ENCODE results near the gene DPH6. TPM values are rescaled to one million over a fixed set of nuclear protein-coding genes. Genes with fewer than 3 reads are reported as not detected.

Gene DPH6
- total RNA-seq, 4 donors from 2014 or later, result 7.7 to 12.9 (median 8.5) TPM

DNA sequence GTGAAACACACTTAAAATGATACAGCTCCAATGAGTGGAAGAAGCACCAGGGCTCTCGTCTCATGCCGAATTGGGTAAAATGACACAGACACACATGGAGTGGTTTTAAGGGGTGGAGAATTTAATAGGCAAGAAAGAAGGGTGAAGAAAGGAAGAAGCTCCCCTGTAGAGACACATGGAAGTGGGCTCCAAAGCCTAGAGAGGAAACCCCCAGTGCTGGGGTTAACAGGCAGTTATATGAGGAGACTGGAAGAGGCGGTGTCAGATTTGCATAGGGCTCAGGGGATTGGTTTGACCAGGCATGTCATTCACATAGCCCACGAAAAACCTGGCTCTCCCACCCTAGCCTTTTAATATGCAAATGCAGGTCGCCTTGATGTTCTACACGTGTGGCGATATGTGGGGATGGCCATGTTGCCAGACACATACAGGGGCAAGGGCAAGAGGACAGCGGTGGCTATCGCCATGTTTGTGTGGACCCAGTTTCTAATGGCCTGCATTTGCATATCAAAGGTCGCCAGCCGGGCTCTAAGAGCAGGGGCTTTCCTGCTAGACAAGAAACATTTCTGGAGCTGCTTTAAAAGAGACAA, 1.9 kb upstream of the DPH6 start:
- intact Hi-C loops (cut with DNase I), result loop anchor here (10.0 kb wide), 1 partner anchor 147 kb away; no protein-coding TSS in a partner anchor
- WGBS, result 91% methylated on average over 11 of the region's 11 CpGs
- H3K4me1 ChIP-seq, result peaks cover 9 to 30% (median 25%) of the 10 kb centered on the region in 4 donors
- H3K27ac ChIP-seq (replicated peaks in 1 of 4), result no peak overlapping the region
- H3K9me3 ChIP-seq, result no peaks in the 10 kb centered on the region
- no peak for DNase-seq (ENCODE audit: extremely low spot score)
- no peak overlapping the region for H3K4me3 ChIP-seq
- H3K27me3 ChIP-seq, result no peaks in the 10 kb centered on the region
- peaks cover 0 to 4% (median 0%) of the 10 kb centered on the region in 4 donors for H3K36me3 ChIP-seq
- TF ChIP-seq, protein P1, sequence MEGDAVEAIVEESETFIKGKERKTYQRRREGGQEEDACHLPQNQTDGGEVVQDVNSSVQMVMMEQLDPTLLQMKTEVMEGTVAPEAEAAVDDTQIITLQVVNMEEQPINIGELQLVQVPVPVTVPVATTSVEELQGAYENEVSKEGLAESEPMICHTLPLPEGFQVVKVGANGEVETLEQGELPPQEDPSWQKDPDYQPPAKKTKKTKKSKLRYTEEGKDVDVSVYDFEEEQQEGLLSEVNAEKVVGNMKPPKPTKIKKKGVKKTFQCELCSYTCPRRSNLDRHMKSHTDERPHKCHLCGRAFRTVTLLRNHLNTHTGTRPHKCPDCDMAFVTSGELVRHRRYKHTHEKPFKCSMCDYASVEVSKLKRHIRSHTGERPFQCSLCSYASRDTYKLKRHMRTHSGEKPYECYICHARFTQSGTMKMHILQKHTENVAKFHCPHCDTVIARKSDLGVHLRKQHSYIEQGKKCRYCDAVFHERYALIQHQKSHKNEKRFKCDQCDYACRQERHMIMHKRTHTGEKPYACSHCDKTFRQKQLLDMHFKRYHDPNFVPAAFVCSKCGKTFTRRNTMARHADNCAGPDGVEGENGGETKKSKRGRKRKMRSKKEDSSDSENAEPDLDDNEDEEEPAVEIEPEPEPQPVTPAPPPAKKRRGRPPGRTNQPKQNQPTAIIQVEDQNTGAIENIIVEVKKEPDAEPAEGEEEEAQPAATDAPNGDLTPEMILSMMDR (IDR thresholded peaks at IDR 0.05), result no peak
- TF ChIP-seq POLR2A (IDR thresholded peaks at IDR 0.05; ENCODE audit: low read depth) (no peak), POLR2AphosphoS5 (IDR thresholded peaks at IDR 0.05) (no peak), EP300 (IDR thresholded peaks at IDR 0.05) (no peak)

DNA sequence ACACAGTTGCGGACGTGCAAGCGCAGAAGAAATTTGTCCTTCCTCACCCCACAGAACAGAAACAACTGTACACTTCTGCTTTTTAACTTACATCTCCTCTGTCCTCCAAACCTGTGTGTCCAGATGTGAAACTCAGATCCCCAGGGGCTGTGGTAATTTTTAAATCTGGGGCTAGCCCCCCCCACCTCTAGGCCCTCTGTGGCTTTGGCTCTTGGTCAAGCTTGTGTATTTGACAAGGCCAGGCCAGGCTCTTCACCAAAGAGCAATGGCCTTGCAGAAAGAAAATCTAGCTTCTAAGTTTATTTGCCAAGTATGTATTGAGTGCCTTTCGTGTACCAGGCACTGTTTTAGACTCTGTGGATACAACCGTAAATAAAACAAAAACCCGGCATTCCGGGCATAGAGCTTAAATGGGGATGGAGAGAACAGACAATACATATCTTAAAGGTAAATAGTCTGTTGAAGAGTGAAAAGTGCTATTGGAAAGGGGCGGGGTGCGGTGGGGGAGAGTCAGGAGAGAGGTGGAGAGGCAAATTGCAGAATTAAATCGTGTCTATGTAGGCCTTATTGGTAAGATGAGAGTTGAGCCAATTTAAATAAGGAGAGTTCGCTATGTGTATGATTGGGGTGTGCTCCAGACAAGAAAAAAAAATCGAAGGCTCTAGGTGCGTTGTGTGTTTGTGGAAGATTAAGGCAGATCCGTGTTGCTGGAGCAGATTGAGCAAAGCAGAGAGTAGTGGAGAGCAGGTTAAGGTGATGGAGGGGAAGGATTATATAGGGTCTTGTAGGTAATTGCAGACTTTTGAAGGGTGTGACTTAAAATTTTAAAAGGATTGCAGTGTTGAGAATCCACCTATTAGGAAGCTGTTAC, 781 bp upstream of the DPH6 start:
- H3K9me3 ChIP-seq, result no peaks in the 10 kb centered on the region
- intact Hi-C loops (cut with DNase I), result loop anchor here (10.0 kb wide), 1 partner anchor 148 kb away; no protein-coding TSS in a partner anchor
- H3K4me3 ChIP-seq, result peak overlapping the region; percentile 74 to 85 (median 80)
- WGBS, result 59% methylated on average over 14 of the region's 14 CpGs
- peaks cover 9 to 30% (median 25%) of the 10 kb centered on the region in 4 donors for H3K4me1 ChIP-seq
- DNase-seq (ENCODE audit: extremely low spot score), result no peak
- no peaks in the 10 kb centered on the region for H3K27me3 ChIP-seq
- H3K27ac ChIP-seq (replicated peaks in 1 of 4), result peak overlapping the region; percentile 93 to 98 (median 96)
- TF ChIP-seq POLR2AphosphoS5 (IDR thresholded peaks at IDR 0.05) (no peak), EP300 (IDR thresholded peaks at IDR 0.05) (no peak), POLR2A (IDR thresholded peaks at IDR 0.05; ENCODE audit: low read depth) (no peak)
- TF ChIP-seq, protein P1 (IDR thresholded peaks at IDR 0.05), result no peak
- H3K36me3 ChIP-seq, result peaks cover 0 to 4% (median 0%) of the 10 kb centered on the region in 4 donors

DNA sequence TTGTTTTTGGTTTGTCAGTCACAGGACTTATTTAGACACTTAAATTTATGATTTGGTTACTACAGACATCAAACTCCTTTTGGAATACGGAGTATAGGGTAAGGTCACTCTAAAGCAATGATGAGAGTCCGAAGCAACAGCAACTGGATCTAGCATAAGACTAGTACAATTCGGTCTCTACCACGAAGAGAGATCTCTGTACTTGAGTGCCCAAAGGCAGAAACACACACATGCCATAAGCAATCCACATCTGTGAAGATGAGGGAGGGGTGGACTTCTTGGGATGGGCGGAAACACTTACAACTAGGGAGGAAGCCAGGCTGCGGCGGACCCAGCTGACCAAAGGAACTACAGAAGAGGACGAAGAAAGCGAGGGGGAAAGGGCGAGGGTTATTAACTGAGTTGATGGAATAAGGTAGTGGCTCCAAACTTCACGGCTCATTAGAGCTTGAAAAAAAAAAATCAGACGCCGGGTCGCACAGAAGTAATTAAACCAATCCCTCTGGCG, 595 bp downstream of the DPH6 start:
- peaks cover 9 to 42% (median 39%) of the 10 kb centered on the region in 4 donors for H3K4me1 ChIP-seq
- intact Hi-C loops (cut with DNase I), result loop anchor here (10.0 kb wide), 1 partner anchor 149 kb away; no protein-coding TSS in a partner anchor
- 6% methylated on average over 15 of the region's 15 CpGs for WGBS

DNA sequence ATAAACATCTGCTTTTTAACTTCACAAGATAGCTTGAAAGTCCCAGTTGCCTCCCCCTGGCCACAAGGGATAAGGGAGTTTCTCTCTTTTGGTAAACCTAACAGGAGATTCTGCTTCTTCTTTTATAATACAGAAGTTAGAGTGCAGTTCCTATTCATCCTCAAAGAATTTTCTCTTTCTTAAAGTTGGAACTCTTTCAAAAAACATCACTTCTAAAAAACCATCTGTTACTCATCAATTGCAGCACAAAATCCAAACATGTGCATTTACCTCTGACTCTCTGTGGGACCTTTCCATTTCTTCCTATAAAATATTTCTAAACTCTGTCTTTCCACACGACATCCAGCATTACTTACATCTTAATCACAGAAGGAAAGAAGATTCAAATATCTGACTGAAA, 5.1 kb downstream of the DPH6 start:
- Histone ChIP-seq H3K4me3 (no peak overlapping the region), H3K4me1 (peaks cover 0 to 38% (median 31%) of the 10 kb centered on the region in 4 donors), H3K27ac (replicated peaks in 1 of 4) (peak overlapping the region; percentile 44 to 63 (median 56)), H3K36me3 (no peaks in the 10 kb centered on the region), H3K9me3 (no peaks in the 10 kb centered on the region), H3K27me3 (no peaks in the 10 kb centered on the region)
- 28% methylated on average over 1 of the region's 1 CpG for WGBS
- intact Hi-C loops (cut with DNase I), result loop anchor here (10.0 kb wide), 1 partner anchor 154 kb away; no protein-coding TSS in a partner anchor
- TF ChIP-seq, protein P1 (IDR thresholded peaks at IDR 0.05), result no peak
- no peak for TF ChIP-seq POLR2AphosphoS5 (IDR thresholded peaks at IDR 0.05)
- TF ChIP-seq POLR2A (IDR thresholded peaks at IDR 0.05; ENCODE audit: low read depth), result no peak
- TF ChIP-seq EP300 (IDR thresholded peaks at IDR 0.05), result no peak
- no peak for DNase-seq (ENCODE audit: extremely low spot score)

More for the DNA sequence above, 595 bp downstream of the DPH6 start:
- Histone ChIP-seq H3K27ac (replicated peaks in 1 of 4) (peak overlapping the region; percentile 93 to 98 (median 96)), H3K36me3 (peaks cover 0 to 4% (median 0%) of the 10 kb centered on the region in 4 donors), H3K9me3 (no peaks in the 10 kb centered on the region), H3K27me3 (no peaks in the 10 kb centered on the region), H3K4me3 (peak overlapping the region; percentile 74 to 85 (median 80))
- no peak for DNase-seq (ENCODE audit: extremely low spot score)
- no peak for TF ChIP-seq EP300 (IDR thresholded peaks at IDR 0.05)
- TF ChIP-seq POLR2A (IDR thresholded peaks at IDR 0.05; ENCODE audit: low read depth), result no peak
- TF ChIP-seq, protein P1 (IDR thresholded peaks at IDR 0.05), result no peak

Measured in esophagus muscularis mucosa (tissue), 4 donors.